Fibroblast of skin of scalp (primary cell): ENCODE data around the gene ZFAND6.

Experiments used
- DNase-seq: peaks from one replicate; pipeline ENCODE4 v3.0.0-alpha.2; 2013

The ZFAND6 gene

DNA sequence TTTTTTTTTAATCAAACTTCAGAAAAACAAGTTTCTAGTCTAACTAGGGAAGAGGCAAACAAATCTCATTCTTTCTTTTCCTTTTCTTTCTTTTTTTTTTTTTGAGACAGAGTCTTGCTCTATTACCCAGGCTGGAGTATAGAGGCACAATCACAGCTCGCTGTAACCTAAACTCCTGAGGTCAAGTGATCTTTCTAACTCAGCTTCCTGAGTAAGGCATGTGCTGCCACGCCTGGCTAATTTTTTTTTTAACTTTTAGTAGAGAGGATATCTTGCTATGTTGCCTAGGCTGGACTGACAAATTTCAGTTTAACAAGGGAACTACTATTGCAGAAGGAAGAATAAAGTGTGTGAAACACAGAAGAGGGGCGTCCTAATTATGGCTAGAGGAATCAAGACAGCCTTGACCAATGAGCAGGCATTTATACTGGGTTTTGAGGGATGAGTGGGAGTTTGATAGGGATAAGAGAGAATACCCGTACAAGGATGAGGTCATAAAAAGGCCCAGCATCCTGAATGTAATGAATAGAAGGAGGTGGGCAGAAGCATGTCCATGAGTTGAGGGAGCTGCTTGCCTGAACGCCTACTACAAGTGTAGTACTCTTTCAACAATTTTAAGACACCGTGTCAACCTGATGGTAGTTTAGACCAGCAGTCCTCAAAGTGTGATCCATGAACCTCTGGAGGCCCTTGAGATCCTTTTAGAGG lies 6.7 kb upstream of the ZFAND6 start:
- no peak for DNase-seq

DNA sequence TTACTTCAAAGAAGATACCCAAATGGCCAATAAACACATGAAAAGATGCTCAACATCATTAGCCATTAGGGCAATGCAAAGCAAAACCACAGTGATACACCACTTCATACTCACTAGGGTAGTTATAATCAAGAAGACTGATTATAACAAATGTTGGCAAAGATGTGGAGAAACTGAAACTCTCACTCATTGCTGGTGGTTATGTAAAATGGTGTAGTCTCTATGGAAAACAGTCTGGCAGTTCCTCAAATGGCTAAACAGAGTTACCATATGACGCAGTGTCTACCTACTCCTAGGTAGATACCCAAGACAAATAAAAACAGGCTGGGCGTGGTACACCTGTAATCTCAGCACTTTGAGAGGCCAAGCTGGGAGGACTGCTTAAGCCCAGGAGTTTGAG lies 3.5 kb upstream of the ZFAND6 start:
- no peak for DNase-seq

DNA sequence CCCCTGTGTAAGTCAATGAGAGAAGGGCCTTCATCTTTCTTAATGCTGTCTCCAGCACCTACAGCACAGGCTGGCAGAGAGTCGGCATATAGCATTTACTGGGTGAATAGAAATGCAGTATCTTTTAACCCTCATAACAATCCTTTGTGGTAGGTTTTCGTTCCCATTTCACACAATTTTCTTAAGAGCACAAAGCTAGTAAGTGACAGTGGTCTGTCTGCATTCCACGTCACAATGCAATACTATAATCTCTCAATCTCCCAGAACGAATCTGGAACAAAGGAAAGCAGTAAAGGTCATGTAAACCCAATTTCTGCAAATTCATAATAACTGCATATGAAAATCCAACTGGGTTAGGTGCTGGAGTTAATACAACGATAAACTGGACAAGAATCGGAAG lies 1.4 kb upstream of the ZFAND6 start:
- DNase-seq = no peak

DNA sequence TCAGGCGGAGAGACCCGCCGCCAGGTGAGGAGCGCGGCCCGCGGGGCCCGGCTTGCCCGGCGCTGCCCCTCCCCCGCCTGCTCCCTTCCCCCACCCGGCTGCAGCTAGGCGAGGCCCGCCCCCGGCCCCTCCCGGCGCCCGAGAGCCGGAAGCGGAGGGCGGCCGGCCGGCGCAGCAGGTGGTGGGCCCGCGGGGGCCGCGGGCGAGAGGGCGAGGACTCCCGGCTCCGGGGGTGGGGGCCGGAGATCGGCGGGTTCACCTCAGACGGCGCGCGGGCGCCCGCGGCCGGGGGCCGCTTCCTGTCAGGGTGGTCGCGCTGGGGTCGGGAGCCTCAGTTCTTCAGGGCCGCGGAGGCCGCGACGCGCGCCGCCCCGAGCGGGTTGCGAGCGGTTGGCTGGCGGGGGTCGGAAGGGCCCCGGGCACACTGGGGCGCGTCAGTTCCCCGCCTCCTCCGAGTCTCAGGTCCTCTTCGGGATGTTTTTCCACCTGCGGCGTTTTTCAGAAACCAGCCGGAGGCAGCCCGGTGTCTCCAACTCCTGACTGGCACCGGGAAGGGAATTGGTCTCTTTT lies 395 bp downstream of the ZFAND6 start:
- peak; percentile 72 for DNase-seq

DNA sequence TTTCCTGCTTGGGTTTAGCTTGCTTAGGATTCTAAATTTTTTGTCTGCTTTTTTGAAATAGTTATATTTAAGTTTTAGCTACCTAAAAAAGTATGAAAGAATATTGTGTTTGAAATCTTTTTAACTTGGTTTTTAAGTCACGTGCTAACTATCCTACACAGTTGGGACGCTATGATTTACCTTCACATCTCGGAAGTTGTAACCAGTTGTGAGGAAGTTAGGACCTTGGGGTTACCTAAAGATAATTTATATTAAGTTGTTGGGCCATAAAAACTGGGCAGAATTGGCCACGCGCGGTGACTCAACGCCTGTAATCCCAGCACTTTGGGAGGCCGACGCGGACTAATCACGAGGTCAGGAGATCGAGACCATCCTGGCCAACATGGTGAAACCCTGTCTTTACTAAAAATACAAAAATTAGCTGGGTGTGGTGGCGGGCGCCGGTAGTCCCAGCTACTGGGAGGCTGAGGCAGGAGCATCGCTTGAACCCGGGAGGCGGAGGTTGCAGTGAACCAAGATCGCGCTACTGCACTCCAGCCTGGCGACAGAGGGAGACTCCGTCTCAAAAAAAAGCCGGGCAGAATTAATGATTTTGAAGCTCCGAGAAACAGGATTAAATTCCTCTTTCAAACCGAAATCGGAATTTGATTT lies 1.0 kb downstream of the ZFAND6 start:
- DNase-seq = peak; percentile 34

DNA sequence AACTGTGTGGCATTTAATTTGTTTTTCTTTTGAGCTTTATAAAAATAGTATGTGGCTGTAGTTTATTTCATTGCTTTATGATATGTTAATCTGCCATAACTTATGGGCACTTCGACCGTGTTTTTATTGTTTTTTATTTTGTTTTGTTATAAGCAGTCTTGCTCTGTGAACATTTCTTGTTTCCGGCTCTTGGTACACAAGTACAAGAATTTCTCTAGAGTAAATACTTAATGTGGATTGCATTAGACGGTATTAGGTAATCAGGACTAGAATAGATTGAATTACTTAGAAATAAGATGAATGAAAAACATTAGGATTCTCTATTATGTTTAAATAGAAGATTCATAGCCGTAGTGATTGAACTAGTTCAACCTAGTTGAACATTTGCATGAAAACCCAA lies 2.1 kb downstream of the ZFAND6 start:
- peak; percentile 4 for DNase-seq

DNA sequence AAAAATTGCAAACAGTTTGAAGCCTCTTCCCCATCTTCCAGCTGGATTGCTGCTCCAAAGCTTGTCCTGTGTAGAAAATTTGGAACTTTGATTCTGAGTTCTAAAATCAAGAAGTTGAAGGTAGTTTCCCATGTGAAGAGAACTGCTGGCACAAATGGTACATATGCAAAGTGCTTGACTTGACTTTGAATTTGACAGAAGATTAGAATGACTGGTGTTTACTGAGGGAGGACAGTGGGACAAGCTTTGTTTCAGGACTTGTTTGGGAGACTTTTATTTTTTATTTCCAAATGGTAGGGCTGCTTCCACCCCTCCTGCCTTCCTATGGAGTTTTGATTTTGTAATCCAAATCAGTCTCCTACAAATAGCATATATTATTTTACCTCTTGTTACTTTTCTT lies 7.4 kb downstream of the ZFAND6 start:
- no peak for DNase-seq

DNA sequence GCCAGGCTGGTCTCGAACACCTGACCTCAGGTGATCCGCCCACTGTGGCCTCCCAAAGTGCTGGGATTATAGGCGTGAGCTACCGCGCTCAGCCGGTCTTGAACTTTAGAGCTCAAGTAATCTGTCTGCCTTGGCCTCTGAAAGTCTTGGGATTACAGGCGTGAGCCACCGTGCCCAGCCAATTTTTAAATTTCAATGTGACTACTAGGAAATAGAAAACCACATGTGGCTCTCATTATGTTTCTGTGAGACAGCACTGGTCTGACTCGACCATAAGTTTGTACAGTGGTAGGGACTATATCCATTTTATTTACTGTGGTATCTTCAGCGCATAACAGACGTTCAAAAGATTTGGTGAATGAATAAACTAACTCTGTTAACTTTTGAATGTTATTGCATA lies 9.1 kb downstream of the ZFAND6 start:
- peak; percentile 75 for DNase-seq

DNA sequence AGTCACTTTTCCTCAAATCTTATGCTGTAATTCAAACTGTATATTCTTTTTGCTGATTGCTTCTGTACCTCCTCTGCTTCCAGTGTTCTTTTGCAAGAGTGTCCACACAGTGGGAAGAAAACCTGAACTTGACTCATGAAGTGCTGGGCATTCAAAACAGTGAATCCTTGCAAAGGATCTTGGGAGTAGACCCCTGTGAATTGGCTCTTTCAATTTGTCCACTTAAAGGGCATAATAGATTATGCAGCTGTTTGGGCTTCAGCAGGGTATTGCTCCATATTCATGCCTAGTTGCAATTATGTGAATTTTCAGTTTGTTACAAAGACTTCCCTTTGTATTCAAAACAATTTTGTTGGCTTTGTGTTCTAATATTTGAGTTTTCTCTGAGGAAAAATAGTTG lies 11.4 kb downstream of the ZFAND6 start:
- DNase-seq = peak; percentile 41

DNA sequence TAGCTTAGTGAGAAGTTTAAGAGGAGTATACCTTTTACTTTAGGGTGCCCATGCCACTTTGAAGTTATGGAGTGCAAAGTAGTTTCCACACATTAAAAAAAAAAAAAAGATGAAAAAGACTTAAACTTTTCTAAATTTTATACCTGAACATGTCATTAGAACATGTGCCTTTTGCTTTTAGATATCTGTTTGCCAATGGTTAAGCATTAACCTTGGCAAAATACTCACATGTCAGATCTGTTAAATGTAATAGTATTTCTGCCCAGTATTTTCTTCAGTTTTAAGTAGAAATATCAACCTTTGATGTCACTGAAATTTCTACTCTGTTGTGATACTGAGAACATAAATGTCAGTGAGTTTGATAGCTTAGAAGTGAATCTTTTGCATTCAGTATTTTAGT lies 12.2 kb downstream of the ZFAND6 start:
- DNase-seq = no peak

DNA sequence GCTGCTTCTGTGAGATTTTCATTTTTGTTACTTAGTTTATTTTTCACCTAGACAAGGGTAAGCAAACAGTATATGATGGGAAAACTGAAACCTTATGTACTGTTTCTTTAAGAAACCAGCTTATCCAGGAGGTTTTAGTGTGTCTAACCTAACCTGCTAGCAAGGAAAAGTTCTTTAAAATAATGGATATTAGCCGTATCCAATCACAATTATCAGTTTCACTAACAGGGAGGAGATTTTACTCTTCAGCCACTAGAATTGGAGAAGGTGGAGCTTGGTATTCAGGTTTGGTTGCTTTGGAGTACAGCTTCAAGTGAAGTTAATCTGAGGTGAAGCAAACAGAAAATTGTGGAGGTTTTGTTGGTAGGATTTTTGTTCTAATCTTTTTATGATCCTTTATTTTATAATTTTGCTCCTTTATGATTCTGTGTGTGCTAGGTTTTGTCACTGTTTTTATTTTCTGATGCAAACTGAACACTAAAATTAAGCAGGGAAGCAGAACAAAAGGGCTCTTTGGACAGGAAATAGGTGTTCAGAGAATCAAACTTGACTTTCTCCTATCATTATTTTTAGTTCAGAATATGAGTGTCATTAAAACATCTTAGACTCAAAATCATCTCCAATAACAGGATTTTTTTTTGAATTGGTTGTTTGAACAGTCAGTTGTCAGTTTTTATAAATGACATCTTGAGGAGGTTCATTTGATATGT lies 13.0 kb downstream of the ZFAND6 start:
- DNase-seq = peak; percentile 88

DNA sequence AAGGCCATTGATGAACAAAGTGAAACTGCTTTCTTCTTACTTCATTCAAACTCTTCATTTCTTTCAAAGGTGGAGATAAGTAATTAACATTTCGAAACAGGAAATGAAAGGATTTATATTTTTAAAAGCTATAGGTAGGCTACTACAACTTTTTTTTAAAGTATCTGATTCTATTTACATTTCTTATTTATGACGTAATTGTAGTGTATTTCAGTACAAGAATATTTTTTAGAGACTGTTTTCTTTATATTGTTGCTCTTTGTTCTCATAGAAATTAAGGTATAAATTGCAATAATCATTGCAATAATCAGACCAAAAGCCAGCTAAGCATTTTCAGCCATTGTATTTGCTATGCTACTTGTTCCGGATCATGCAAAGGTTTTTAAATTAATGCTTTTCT lies 13.7 kb downstream of the ZFAND6 start:
- DNase-seq = no peak

DNA sequence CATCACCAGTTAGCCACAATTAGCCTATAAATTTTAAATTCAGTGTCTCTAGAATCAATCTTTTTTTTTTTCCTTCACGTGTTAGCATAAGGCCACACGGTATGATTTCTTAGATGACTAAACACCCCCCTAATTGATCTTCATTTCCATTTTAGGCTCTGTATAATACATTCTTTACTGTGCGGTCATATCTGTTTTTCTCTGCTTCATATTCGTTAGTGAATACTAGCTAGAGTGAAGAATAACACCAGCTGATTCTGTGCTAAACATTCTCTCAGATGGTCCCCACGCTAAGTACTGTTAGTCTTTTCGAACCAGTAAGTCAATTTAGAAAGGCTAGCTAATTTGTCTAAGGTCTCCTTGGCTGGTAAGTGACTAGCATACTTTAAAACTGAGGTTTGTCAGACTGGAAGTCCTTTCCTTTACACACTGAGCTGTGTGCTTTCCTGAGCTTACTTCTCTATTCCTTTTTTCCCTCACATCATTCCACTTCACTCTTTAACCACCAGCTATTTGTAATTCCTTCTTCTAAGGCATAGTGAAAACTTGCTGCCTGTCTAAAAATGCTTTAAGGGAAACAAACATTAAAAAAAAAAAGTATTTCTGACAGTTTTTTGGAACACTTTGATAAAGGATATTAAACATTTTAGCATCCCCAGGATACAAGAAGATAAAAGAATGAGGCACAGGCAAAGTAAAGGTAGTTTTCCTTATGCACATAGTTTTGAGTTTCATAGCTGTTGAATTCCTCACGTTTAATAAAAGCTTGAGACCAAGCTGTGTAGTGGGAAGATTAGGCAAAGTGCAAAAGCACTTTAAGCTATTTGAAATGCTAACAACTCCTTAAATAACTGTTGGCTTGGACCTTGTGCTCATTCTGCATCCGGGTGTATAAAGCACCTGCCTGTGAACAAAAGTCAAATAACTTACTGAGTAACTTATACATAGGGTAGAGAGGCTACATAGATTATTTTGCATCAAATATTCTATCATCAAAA lies 17.1 kb downstream of the ZFAND6 start:
- peak; percentile 71 for DNase-seq

DNA sequence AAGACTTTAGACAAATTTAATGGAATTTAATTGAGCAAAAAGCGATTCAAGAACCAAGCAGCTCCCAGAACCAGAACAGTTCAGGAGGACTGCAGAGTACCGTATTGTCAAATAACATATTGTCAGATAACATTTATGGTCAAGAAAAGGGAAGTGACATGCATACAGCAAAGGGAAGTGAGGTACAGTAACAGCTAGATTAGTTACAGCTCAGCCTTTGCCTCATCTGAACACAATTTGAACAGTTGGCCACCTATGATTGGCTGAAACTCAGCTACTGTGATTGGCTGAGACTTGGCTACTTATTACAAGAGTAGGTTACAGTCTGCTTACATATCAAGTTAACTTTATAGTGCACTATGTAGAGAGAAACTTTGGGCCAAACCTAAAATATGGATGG lies 21.9 kb downstream of the ZFAND6 start:
- no peak for DNase-seq

DNA sequence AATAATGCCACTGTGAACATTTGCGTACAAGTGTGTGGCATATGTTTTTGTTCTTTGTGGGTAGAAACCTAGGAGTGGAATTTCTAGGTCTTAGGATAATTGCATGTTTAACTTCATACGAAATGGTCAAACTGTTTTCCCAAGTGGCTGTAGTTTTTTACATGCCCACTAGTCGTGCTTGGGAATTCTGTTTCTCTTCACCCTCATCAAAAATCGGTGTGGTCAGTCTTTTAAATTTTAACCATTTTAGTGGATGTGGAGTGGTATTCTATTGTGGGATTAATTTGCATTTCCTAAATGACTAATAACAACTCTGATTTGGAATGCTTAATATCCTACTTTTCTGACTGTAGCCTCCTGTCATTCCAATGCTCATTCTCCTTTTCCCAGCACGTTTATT lies 27.6 kb downstream of the ZFAND6 start:
- DNase-seq = peak; percentile 24

DNA sequence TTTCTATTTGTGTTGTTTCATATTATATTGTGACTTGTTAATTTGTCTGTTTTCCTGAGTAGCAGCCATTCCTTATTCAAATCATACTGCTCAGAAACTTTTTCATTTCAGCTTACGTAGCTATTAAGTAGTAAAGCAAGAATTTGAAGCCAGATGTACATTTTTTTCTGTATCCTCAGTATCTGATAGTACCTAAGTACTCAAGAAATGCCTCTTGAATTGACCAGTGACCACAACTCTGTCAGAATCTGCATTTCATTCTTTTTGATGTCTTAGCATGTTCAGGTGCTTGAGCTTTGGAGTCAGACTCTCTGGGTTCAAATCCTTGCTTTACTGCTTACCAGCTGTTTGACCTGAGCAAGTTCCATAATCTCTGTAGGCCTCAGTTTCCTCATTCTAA lies 30.6 kb downstream of the ZFAND6 start:
- no peak for DNase-seq

DNA sequence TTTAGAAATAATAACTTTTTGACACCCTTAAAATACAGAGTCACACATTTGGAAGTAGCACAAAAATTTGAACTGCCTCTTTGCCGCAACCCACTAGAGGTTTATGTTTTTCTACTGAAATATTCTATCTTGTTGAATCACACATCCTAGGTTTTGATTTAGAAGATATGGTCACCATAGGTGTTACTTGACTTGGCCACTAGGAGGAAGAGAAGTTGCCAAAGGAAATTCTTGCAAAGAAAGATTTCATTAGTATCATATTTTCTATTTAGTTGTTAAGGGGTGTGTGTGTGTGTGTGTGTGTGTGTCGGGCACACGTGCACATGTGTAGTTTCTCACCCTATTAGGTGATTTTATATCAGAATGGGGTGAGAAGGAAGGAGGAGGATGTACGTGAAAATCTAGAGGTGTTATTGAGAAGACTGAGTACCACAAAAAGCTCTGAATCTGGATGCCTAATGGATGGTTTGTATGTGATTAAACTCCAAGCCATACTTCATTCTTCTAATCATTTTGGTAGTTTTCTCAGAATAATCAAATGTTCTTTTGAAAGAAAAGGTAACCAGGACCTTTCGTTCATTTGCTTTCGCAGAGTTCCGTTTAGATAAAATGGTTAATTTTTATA lies 31.5 kb downstream of the ZFAND6 start:
- DNase-seq = no peak

DNA sequence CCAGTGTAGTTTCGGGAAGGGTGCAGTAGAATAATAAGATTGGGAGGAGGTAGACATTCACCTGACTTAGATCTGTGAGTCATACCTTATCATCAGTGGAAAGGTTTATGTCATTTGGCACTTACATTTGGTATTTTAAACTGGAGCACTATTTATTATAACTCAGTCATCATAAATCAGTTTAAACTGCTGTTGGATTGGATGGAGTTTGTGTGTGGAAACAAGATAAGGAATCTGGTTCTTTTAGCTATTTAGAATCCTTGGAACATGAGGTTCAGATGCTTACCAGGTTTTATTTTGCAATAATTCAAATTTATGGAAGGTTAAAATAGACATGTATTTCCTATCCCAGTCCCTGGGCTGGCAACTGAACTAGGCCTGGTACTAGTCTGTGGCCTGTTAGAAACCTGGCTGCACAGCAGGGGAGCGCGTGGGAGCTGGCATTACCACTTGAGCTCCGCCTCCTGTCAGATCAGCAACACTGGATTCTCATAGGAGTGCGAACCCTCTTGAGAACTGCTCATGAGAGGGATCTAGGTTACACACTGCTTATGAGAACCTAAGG lies 34.5 kb downstream of the ZFAND6 start:
- no peak for DNase-seq

DNA sequence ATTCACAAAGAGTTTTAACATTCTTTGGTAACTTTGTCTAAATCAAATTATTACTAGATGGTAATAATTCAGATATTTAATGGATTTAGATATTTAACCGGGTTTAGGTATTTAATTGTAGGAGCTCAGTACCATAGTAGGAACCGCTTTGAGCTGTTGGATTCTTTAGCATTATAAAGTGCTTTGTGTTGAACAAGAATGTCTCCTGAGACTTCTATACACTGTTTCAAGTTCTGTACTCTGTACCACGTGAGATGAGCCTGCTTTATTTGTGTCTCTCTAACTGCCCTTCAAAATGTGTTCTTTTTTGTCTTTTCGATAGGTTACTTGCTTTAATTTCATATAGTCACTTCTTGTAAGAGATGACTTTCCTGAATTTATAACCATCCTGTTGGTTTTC lies 36.0 kb downstream of the ZFAND6 start:
- no peak for DNase-seq

DNA sequence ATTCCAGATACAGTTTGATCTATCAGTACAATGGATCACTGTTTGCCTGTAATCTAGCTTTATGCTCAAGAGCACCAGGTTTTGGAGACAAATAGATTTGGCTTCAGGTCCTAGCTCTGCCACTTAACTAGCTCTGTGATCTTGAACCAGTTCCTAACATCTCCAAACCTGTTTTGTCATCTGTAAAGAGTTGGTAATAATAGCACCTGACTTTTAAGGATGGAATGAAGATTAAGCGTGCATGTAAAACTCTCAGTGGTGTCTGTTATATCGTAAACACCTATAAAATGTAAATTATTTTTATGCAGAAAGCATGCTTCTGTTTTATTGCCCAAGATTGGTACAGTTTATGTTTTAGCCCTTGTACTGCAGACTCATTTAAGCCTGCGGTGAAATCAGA lies 36.5 kb downstream of the ZFAND6 start:
- DNase-seq = no peak

DNA sequence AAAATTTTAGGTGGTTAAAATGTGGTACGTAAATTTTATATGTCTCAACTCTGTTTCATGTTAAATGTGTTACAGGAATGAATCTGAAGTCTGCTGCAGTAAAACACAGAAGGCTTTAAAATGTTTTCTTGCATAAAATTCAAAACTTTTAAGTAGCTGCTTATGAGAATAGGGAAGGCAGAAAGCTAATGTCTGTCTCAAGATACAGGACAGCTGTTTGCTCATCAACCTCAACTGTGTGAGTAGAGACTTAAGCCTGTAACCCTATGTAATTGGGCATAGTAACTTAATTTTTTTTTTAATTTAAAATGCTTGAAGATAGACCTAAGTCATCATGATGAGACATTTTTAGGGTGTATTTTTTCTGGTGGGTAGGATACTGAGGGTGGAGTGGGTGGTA lies 38.9 kb downstream of the ZFAND6 start:
- no peak for DNase-seq

DNA sequence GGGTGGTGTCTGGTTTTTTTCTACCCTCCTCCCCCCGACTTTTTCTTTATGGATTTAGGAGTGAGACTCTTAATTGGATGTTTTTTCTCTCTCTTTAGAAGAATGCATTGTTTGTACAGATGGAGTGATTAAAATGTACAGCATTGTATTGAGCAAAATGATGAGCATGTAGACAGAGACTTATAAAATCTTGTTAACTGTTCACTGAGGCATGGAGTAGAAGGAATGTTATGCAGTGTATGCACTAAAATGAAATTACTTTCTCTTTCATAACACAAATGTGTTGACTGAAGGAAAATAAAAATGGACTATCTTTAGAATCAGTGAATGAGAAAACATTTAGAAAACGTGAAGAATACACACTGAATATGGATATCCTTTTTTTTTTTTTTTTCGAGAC lies 39.8 kb downstream of the ZFAND6 start:
- DNase-seq = peak; percentile 26
